HG02884 (cell line): Measurements from ENCODE around the gene MAP6.
"Not testable (repeated sequence)": the region's sequence is repeated elsewhere in the genome, so short reads cannot be mapped to it uniquely, and the experiment has no call there.

Experiments used
- ATAC-seq: cut with Tn5 transposase; IDR thresholded peaks from one replicate; pipeline ENCODE4 v1.9.1; 2021; ENCODE audit warnings: mild to moderate bottlenecking, moderate library complexity; ENCODE audit not compliant: unreplicated experiment

MAP6 gene

DNA sequence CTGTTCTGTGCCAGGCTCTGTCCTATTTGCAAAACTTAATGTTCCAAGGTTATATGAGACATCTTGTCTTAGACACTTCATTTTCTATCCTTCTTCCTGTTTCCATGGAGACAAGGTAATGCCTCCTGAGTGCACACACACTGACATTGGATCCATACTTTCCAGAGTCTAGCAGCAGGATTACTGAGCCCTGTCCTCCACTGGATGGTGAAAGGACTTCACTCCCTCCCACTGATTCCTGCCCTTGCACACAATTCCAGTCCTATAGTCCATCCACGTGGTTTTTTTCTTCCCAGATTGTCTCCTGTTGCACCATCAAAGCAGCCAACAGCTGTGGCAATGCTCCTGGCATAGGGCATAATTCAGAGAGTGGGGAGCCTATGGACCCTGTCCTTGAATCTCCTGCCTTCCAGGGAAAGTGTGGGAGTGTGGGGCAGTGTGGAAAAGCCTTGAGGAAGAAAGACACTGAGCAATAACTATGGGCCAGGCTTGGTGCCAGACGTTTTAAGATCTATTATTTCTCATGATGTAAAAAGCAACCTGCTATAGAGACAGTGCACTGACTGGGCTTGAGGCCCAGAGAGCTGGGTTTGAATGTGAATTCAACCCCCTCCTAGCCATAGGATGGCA is 75.4 kb downstream of the MAP6 start:
- no peak for ATAC-seq

DNA sequence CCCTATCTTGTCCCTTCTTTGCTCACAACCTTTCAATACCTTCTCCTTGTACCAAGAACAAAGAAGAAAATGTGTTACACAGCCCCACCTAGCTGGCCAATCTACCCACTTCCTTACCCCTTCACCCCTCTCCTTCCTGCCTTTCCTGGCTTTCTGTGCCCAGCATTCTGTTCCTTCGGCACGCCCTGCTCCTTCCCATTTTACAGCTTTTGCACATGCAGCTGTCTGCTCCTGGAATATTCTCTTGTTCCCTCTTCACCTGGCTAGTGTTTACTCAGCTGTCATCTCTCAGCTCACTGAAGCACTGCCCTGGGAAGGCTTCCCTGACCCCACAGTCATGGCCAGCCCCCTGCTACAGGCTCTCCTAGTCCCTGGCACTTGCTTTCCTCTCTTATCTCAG is 76.1 kb downstream of the MAP6 start:
- no peak for ATAC-seq

DNA sequence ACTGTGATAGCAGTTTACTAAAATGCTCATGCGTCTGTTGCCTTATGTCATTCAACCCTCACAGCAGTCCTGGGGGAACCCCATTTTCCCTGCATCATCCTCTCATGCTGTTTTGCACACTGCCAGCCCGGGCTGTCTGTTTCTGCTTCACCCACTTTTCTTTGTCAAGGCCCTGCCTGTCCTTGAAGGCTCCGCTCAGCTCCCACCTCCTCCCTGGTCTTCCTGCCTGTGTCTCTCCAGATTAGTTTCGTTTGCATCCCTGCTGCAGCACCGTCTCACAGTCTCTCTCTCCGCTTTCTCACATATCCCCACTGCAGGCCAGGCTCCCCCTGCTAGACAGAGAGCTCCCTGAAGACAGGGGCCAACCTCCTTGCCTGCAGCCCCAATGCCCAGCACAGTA is 76.9 kb downstream of the MAP6 start:
- ATAC-seq: no peak

DNA sequence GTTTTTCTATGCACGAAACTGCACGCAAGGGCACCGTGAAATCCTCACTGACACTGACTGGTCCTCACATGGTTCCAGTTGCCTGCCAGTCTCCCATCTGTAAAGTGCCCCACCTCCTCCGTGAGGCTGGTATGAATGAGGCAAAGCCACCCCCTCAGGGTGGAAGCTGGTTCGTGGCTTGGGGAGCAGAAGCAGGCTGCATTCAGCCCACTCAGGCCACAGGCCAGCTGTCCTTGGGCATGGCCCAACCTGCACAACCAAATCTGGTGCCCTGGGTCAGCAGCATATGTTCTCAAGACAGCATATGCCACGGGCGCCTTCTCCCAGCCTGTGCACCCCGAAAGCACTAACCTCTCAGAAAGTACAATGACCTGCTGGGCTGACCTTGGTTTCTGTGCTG is 77.5 kb downstream of the MAP6 start:
- ATAC-seq: no peak

DNA sequence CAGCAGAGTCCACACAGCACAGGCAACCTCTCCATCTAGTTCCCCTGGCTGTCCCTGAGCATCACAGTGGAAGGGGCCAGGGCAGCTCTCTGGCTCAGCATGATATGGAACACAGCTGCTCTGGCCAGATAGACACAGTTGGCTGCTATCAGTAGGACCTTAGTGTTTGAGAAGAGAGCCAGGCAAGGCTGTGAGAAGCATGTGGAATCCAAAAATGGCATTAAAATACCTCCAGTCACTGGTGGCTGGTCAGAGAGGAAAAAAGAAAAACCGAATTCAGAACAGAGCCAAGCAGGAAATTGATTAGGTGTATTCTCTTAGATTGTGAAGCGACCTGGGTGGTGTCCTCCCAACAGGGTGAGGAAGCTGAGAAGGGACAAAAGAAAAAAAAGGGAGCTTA is 78.9 kb downstream of the MAP6 start:
- no peak for ATAC-seq

DNA sequence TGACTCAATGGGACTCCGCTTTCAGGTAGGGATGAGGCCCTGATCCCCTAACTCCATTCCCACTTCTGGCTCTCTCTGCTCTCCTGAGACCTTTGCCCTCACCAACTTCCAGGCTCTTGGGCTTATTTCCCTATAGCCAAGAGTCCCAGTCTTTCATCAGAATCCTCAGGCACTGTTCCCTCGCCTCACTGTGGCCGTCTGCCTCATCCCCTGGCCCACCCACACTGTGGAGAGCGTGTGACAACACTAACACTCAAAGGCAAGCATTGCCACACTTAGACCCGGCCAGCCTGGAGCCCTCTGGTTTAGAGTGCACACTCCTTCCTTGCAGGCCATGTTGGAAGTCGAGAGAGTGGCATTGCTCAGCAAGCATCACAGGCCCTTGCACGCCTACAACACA is 79.8 kb downstream of the MAP6 start:
- ATAC-seq: no peak

DNA sequence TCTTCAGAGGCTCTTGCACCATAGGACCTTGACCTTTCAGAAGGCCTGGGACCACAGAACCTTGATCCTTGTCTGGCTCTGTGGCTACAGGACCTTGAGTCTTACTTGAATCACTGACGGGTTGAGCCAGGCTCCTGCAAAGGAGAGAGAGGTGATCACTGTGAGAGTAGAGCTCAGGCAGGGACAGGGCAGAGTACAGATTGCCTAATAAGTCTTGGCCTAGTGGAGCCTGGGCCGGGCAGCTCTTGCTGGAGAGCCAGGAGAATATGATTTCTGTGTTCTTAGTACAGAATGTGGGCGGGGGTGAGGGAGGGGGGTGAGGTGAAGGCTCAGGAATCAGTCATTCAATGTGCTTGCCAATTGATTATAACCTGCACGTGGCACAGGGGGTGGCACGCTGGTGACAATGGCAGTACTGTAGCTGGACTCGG is 80.8 kb downstream of the MAP6 start:
- ATAC-seq: no peak

DNA sequence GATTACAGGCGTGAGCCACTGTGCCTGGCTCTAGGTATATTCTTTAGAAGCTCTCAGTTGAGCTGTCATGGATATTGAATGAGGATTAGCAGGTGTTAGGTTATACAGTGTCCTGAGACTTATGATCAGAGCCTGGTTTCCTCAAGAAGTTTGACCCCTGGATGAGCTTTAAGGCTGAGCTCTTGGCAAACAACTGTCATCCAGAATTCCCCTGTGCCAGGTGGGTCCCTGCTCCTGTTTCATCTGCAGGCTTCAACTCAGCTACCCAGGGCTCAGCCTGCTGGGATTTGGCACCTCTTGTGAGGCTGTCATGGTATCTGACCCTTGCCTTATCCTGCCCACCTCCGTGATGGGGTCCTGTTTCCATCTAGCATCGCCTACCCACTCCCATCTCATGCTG is 82.4 kb downstream of the MAP6 start:
- no peak for ATAC-seq

DNA sequence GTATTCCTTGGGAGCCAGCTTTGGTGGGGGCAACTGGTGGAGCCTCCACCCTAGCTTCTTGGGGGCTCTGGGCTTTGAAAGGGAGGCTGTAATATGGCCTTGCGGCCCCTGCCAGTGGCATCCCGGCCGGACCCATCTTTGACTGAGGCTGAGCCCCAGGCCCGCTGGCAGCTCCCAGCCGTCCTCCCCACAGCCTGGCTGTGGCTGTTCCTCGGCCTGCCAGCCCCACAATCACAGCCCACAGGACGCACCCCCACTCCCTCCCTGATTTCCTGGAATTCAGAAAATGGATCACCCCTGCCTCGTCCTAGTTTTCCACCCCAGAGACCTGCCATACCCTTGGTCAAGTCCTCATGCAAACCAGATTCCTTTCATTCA is 83.6 kb downstream of the MAP6 start:
- no peak for ATAC-seq

DNA sequence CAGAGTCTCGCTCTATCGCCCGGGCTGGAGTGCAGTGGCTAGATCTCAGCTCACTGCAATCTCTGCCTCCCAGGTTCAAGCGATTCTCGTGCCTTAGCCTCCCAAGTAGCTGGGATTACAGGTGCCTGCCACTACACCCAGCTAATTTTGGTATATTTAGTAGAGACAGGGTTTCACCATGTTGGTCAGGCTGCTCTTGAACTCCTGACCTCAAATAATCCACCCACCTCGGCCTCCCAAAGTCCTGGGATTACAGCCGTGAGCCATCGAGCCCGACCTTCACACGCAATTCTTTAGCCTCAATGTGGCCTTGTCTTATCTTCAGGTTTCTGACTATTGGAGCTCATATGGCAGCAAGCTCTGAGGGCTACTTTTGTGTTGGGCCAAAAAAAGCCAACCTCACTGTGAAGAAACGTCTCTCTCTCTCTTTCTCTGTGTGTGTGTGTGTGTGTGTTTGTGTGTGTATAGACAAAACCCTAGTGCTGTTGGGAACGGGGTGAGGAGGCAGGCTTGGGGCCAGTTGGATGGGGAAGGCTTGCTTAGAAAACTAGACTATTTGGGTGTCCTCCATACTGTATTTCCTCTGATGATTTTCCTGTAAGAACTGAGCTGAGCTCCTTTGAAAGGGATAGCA is 84.1 kb downstream of the MAP6 start:
- not testable (repeated sequence) for ATAC-seq

DNA sequence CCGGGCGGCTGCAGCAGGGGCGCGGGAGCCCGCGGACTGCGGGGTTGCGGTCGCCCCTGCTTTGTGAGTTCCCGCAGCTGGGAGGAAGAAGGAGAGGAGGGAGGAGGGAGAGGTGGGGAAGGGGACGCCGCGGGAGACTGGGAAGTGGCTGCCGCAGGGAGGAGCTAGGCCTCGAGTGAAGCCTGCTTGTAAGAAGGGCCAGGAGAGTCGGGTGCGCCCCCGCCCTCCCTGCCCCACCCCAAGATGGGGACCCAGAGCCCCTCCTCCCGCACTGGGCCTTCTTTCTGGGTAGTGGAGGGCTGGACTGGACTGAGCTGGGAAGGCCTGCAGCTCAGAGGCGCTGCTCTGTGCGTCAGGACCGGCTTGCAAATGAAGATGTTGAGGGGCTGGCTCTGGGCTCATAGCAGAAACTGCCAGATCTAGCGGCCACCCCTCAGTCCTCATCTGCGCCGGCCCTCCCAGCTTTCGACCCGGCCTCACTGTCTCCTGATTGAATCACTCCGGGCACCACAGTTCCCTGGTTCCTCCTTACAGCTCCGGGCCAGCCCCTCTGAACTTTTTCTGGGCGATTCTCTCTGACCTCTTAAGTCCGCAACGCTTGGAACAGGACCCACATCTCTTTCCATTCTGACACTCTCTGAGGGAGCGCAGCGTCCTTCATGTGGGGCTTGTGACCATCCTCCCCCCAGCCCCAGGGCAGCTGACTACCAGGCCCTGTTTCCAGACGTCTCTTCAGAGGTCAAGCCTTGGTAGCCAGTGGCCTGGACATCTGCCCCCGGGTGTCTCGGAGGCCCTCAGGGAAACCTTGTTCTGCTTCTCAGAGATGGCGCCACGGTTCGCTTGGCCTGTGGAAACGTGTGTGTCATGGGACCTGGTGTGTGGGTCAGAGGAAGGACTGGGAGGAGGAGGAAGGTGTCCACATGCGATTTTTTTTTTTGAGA is 84.8 kb downstream of the MAP6 start:
- ATAC-seq: no peak

DNA sequence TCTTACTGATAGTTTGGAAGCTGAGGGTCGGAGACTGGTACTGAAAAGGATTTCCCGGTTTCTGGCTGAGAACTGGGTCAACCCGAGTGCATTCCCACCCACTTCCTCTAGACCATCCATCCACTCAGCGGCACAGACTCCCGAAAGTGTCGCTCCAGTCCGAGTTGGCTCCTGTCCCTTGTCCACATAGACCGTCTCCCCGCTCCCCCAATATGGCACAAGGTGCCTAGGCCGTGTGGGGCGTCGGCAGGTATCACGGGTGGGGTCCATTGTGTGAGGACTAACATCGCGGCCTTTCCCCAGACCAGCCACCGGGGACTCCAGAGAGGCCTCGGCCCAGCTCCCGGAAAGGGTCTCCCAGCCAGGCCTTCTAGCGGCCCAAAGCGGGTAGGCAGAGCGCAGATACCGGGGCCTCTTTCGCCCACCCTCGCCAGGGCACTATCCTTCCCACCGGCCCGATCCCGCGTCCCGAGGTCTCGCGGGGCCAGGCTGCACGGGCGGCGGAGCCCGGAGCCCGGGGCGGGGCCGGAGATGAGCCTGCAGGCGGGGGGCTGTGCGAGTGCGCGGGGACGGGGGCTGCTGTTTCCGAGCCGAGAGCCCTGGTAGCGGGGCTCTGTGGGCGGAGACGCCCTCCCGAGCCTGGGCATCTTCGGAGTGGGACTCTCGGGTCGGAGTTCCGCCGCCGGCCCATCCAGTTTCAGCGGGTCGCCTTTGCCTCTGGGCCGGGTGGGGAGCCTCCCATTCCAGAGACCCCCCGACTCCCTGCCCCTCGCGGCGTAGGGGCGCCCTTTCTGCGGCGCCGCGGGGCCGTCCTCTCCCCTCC is 85.7 kb downstream of the MAP6 start:
- no peak for ATAC-seq

DNA sequence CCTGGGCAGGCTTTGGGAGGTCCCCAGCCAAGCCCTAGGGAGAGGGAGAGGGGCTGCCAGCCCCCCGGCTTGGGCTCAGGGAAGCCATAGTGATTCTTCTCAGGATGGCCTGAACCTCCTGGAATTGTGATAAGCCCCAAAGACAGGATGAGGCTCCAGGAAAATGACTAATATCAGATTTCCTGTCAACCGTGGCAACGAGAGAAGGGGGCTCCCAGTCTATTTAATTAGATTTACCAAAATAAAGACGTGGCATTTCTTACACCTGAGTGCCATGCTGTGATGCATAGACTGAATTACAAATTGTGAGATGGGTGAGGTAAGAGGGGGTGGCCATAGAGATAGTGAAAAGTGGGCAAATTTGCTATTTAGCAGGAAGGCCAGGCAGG is 86.3 kb downstream of the MAP6 start:
- ATAC-seq: no peak

DNA sequence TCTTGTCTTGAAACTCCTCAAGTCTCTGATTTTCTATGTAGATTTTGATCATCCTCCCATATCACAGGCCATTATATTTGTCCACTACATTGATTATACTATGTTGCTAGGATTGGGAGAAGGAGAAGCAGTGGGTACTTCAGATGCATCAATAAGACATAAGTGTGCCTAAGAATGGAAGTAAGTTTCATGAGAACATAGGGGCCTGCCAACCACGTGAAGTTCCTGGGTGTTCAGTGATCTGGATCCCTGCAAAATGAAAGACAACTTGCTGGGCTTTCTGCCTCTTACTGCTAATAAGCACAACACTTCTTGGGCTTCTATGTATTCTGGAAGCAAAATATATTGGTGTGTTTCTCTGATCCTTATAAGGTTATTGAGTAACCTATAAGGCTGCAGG is 89.0 kb downstream of the MAP6 start:
- no peak for ATAC-seq

DNA sequence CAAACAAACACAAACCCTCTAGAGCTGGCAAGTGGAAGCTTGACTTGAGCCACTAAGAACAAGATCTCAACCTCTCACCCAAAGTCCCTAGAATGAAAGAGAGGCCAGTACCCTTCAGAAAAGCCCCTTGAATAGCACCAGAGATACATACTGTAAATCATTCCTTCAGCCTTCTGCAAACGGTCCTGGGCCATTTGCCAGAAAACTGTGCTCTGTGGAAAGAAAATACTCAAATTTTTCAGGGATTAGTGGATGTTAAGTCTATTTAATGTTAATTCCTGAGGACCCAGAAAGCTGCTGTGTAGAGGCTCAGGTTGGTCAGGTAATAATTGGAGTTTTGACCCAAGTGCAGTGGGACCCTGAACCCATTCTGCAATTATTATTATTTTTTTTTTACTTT is 89.9 kb downstream of the MAP6 start:
- ATAC-seq: no peak

DNA sequence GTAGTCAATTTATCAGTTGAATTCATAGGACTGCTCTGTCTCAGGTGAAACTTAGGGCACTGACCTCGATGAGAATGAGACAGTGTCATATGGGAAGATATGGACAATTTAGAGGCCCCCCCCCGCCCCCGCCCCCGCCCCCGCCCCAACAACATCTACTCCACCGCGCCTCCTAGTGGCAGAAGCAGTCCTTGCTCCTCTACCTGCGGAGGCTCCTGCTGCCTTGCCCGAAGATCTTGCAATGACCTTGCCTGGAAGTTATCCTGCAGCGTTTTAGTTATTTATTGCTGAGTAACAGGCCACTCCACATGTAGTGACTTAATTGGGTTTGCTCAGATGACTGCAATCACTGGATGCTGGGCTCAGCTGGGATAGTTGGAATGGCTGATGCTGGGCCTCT is 91.6 kb downstream of the MAP6 start:
- ATAC-seq: no peak

DNA sequence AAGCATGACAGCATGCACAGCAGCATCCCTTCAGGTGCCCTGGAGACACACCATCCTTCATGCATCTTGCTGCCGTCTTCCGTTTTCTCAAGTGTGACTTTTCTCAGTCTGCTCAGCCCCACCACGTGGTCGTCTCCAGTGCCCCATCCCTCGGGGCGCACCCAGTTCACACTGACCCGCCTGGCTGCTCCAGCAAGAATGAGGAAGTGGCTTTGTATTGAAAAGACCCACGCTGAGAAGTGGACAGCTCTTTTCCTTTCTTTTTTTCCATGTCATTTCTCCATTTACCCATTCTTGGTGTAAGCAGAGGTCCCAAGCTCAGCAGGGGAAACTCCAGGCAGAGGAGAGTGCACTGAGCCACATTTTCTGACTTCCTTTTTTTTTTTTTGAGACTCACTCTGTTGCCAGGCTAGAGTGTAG is 92.3 kb downstream of the MAP6 start:
- no peak for ATAC-seq

DNA sequence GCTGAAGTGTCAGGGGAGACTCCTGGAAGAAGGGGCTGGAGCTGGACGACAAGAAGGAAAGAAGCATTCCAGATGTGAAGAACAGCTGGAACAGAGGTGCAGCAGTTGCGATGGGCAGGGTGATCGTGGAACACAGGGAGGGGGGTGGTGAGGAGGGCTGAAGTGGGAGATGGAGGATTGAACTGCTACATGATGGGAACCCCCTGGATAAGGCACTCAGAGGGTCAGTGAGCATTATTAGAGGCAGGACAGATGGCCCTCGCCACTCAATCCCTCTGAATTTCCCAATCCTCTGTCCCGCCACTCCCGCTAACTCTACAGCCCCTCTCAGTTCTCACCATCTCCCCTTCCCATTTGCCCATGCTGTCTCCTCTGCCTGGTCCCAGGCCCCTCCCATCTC is 92.8 kb downstream of the MAP6 start:
- no peak for ATAC-seq

DNA sequence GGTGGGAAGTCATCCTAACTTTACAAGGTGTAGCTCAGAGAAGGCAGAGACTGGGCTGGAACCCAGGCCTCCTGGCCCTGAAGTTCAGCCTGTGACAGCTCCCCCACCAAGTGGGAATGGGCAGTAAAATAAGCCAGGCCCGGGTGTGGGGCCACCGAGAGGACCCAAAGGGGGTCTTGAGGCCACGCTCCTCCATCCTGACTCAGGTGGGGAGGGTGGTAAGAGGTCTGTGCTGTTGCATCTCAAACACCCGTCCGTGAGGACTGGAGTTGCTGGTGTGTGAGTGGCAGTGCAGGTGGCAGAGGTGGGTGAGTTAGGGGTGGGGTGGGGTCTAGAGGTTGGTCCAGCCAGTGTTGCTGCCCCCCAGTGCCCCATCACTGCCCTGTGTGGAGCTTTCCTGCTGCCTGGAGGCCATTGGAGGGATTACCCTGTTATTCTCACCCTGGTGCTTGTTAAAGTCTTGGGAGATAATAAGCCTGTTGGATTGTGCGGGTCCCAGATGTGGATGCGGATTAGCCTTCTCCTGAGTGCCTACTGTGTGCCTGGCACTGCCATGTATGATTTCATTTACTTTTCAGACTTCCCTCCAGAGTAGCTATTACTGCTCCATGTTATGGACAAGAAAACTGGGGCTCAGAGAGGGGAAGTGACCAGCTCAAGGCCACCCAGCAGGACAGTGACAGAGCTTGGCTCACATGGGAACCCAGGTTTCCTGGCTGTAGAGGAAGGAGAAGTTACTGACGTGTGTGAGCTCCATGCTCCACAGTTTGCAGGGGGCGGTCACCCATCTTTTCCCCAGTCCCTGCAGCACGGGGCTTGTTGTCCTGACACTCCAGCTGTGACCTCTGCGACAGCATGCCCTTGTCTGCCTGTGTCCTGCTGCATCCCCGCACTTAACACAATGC is 93.9 kb downstream of the MAP6 start:
- ATAC-seq: no peak

DNA sequence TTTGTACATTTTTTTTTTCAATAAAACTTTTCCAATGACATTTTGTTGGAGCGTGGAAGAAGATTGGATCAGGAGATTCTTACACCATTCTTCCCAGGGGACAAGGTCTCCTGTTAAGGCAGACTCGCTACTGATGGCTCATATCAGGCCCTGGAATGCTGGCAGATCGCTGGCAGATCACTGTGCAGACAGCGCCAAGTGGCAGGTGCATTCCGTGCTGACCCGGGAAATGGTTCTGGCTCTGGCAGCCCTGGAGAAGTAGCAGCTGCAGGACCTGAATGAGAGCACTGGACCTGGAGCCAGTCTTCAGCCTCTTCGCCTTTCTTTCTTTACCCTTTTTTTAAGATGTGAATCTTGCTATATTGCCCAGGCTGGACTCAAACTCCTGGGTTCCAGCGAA is 96.1 kb downstream of the MAP6 start:
- no peak for ATAC-seq
